DND-41 (cell line): ENCODE measurements around the gene PCDHA4.
"Not testable (repeated sequence)": the region's sequence is repeated elsewhere in the genome, so short reads cannot be mapped to it uniquely, and the experiment has no call there.

Source experiments
- ATAC-seq: fragments of 200-7000 bp; cut with Tn5 transposase; 3 replicates; pipeline ENCODE4 v1.9.1; 2021; ENCODE audit warnings: low read depth; ENCODE audit not compliant: insufficient read depth
- DNase-seq: peaks from one replicate; pipeline ENCODE4 v3.0.0-alpha.2; 2020
- H2AFZ ChIP-seq: 2 replicates; pipeline ENCODE4 v1.6.0; 2012; ENCODE audit warnings: low read depth, low read length
- H3K27ac ChIP-seq: 2 replicates; pipeline ENCODE4 v1.5.1; 2012; ENCODE audit warnings: low read length, inconsistent platforms
- H3K27me3 ChIP-seq: fragments of 200-600 bp; sonication (generic); 2 replicates; pipeline ENCODE4 v1.6.0; 2012; ENCODE audit warnings: low read length, mild to moderate bottlenecking, inconsistent platforms; ENCODE audit not compliant: insufficient read depth, poor library complexity
- H3K36me3 ChIP-seq: 2 replicates; pipeline ENCODE4 v1.5.1; 2012; ENCODE audit warnings: low read length, inconsistent platforms; ENCODE audit not compliant: insufficient read depth
- H3K4me1 ChIP-seq: 2 replicates; pipeline ENCODE4 v1.5.1; 2012; ENCODE audit warnings: mild to moderate bottlenecking, low read length; ENCODE audit not compliant: insufficient read depth
- H3K4me2 ChIP-seq: 2 replicates; pipeline ENCODE4 v1.6.0; 2012; ENCODE audit warnings: mild to moderate bottlenecking, moderate library complexity, low read length, inconsistent platforms; ENCODE audit not compliant: insufficient read depth
- H3K4me3 ChIP-seq, 2 experiments: fragments of 200-600 bp in 1 of 2; shearing (Covaris generic) in 1 of 2; 2 replicates each; pipeline ENCODE4 v1.5.1; 2012 to 2016; ENCODE audit warnings: inconsistent platforms in 2 of 2, low read length in 2 of 2, mild to moderate bottlenecking in 2 of 2, low read depth in 1 of 2, moderate library complexity in 1 of 2
- H3K79me2 ChIP-seq: 2 replicates; pipeline ENCODE4 v1.6.0; 2012; ENCODE audit warnings: low read length, inconsistent platforms; ENCODE audit not compliant: insufficient read depth
- H3K9ac ChIP-seq: 2 replicates; pipeline ENCODE4 v1.6.0; 2012; ENCODE audit warnings: low read depth, mild to moderate bottlenecking, inconsistent platforms, low read length, moderate library complexity
- H3K9me3 ChIP-seq: 2 replicates; pipeline ENCODE4 v1.5.1; 2012; ENCODE audit warnings: low read length, moderate library complexity, mild to moderate bottlenecking, inconsistent platforms; ENCODE audit not compliant: insufficient read depth, severe bottlenecking
- H4K20me1 ChIP-seq: 2 replicates; pipeline ENCODE4 v1.6.0; 2012; ENCODE audit warnings: low read length; ENCODE audit not compliant: insufficient read depth
- EZH2 ChIP-seq: IDR thresholded peaks from 3 replicates; pipeline ENCODE4 v1.6.1; 2012; ENCODE audit warnings: borderline replicate concordance, low read depth, mild to moderate bottlenecking, moderate library complexity, low read length, inconsistent platforms; ENCODE audit not compliant: severe bottlenecking
- TF ChIP-seq, protein P1 (sequence below): IDR thresholded peaks from 2 replicates; pipeline ENCODE4 v1.5.1; 2012; ENCODE audit warnings: borderline replicate concordance, low read length, moderate library complexity, mild to moderate bottlenecking; ENCODE audit not compliant: poor library complexity, severe bottlenecking; ENCODE audit errors: extremely low read depth

Gene PCDHA4

DNA sequence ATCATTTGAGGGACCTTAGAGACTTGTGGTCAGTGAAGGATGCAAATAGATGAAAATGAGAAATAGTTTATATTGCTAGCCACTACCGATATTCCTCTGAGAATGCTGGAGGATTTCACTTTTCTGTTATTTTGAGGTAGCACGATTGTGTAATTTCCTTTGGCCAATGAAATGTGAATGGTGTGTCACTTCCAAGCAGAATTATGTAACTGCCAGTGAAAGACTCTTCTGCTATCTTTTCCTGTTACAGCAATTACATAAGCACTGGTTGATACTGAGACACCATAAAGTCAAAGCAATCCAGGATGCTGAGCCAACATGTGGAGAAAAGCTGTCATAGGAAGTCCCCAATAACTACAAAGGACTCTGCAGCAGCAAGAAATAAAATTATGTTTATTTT is 15.8 kb upstream of the PCDHA4 start:
- Histone ChIP-seq H3K79me2 (no peaks in the 10 kb centered on the region), H3K9ac (no peak overlapping the region), H3K9me3 (peaks cover 5% of the 10 kb centered on the region), H3K4me2 (no peak overlapping the region), H2AFZ (no peak overlapping the region), H3K27me3 (peaks cover 3% of the 10 kb centered on the region), H3K4me1 (no peaks in the 10 kb centered on the region), H3K36me3 (no peaks in the 10 kb centered on the region), H3K4me3 (no peak overlapping the region), H4K20me1 (no peaks in the 10 kb centered on the region), H3K27ac (no peak overlapping the region)
- no peak for TF ChIP-seq EZH2
- no peak for DNase-seq
- no peak for ATAC-seq

DNA sequence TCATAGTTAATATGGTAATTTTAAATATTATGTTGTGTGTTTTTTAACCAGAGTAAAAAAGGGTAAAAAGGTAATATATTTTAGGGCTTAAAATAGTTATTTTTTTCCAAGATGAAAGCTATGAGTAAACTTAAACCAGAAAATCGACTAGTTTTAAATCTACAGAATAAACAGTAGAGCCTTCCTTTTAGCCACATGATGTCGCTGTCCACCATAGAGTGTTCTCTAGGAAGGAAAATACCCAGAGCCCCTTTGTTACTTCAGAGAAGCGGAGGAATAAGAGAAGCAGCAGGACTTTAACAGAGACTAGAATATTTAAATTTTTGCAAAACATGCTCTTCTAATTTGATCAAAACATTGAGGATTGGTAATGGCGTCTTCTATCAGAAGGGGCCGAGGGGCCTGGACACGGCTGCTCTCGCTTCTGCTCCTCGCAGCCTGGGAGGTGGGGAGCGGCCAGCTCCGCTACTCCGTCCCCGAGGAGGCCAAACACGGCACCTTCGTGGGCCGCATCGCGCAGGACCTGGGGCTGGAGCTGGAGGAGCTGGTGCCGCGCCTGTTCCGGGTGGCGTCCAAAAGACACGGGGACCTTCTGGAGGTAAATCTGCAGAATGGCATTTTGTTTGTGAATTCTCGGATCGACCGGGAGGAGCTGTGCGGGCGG is 12.1 kb upstream of the PCDHA4 start, which contains the start of gene PCDHA2:
PCDHA2 (plus strand) TSS at position 258 of the 664 bp plus-strand sequence.
- Histone ChIP-seq H3K9ac (no peak within 1 kb of the TSS), H3K79me2 (no peaks in the 10 kb centered on the region), H2AFZ (no peak within 1 kb of the TSS), H3K4me3 (no peak within 1 kb of the TSS), H3K4me1 (no peaks in the 10 kb centered on the region), H3K4me2 (no peak within 1 kb of the TSS), H3K27ac (no peak within 1 kb of the TSS), H3K36me3 (no peaks in the 10 kb centered on the region), H4K20me1 (no peaks in the 10 kb centered on the region), H3K9me3 (no peaks in the 10 kb centered on the region), H3K27me3 (peaks cover 3% of the 10 kb centered on the region)
- TF ChIP-seq, protein P1, sequence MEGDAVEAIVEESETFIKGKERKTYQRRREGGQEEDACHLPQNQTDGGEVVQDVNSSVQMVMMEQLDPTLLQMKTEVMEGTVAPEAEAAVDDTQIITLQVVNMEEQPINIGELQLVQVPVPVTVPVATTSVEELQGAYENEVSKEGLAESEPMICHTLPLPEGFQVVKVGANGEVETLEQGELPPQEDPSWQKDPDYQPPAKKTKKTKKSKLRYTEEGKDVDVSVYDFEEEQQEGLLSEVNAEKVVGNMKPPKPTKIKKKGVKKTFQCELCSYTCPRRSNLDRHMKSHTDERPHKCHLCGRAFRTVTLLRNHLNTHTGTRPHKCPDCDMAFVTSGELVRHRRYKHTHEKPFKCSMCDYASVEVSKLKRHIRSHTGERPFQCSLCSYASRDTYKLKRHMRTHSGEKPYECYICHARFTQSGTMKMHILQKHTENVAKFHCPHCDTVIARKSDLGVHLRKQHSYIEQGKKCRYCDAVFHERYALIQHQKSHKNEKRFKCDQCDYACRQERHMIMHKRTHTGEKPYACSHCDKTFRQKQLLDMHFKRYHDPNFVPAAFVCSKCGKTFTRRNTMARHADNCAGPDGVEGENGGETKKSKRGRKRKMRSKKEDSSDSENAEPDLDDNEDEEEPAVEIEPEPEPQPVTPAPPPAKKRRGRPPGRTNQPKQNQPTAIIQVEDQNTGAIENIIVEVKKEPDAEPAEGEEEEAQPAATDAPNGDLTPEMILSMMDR, result peak; percentile 30
- no peak for TF ChIP-seq EZH2
- ATAC-seq, result no peak
- no peak for DNase-seq

DNA sequence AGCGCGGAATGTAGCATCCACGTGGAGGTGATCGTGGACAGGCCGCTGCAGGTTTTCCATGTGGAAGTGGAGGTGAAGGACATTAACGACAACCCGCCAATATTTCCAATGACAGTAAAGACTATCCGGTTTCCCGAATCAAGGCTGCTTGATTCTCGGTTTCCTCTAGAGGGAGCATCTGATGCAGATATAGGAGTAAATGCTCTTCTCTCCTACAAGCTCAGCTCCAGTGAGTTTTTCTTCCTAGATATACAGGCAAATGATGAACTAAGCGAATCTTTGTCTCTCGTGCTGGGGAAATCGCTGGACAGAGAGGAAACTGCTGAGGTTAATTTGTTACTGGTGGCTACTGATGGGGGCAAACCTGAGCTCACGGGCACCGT is 11.6 kb upstream of the PCDHA4 start:
- Histone ChIP-seq H3K4me3 (no peak overlapping the region), H3K4me2 (no peak overlapping the region), H3K4me1 (no peaks in the 10 kb centered on the region), H3K27ac (no peak overlapping the region), H3K9ac (no peak overlapping the region), H3K79me2 (no peaks in the 10 kb centered on the region), H3K9me3 (no peaks in the 10 kb centered on the region), H3K36me3 (no peaks in the 10 kb centered on the region), H3K27me3 (peaks cover 3% of the 10 kb centered on the region), H2AFZ (no peak overlapping the region), H4K20me1 (no peaks in the 10 kb centered on the region)
- ATAC-seq (no peak), DNase-seq (no peak)
- no peak for TF ChIP-seq EZH2
- TF ChIP-seq, protein P1, result peak; percentile 37

GRCh38 chr5:140796072-140796717 is 10.7 kb upstream of the PCDHA4 start:
- H3K4me3 ChIP-seq, H3K4me1 ChIP-seq, H4K20me1 ChIP-seq, H3K4me2 ChIP-seq, H3K36me3 ChIP-seq, H3K79me2 ChIP-seq, H3K9me3 ChIP-seq, H2AFZ ChIP-seq, H3K9ac ChIP-seq, ATAC-seq, DNase-seq, H3K27me3 ChIP-seq, H3K27ac ChIP-seq: not testable (repeated sequence)
